GM21447 (cell line): ENCODE measurements around the gene RNASE7.

ENCODE experiments used
- ATAC-seq: cut with Tn5 transposase; IDR thresholded peaks from one replicate; pipeline ENCODE4 v1.9.1; 2021; ENCODE audit not compliant: unreplicated experiment

Gene RNASE7

GRCh38 chr14:21084998-21085853, 43.1 kb downstream of the RNASE7 start:
- ATAC-seq: no peak

GRCh38 chr14:21086908-21087293, 44.7 kb downstream of the RNASE7 start:
- no peak for ATAC-seq

- no peak for ATAC-seq
Measured at GRCh38 chr14:21087294-21088091, 45.3 kb downstream of the RNASE7 start.

- no peak for ATAC-seq
Measured at GRCh38 chr14:21088687-21089086, 46.5 kb downstream of the RNASE7 start.

GRCh38 chr14:21089271-21089670, 47.1 kb downstream of the RNASE7 start:
- no peak for ATAC-seq

GRCh38 chr14:21089877-21090193, 47.7 kb downstream of the RNASE7 start:
- no peak for ATAC-seq

GRCh38 chr14:21090194-21090939, 48.2 kb downstream of the RNASE7 start:
- no peak for ATAC-seq

GRCh38 chr14:21090940-21091663, 48.9 kb downstream of the RNASE7 start:
- ATAC-seq: no peak

- no peak for ATAC-seq
Measured at GRCh38 chr14:21091821-21092272, 49.7 kb downstream of the RNASE7 start.

- ATAC-seq: peak; percentile 83
Measured at GRCh38 chr14:21092273-21093011, 50.3 kb downstream of the RNASE7 start.

GRCh38 chr14:21093018-21093417, 50.9 kb downstream of the RNASE7 start:
- no peak for ATAC-seq
